HEK293 (cell line): ENCODE measurements around the gene SQSTM1.

Experiments used
- CTCF ChIA-PET: fragments of 350-600 bp; formaldehyde crosslinking; extraction: SDS; loops from one replicate; lab custom pipeline; 2021; ENCODE audit warnings: antibody characterized with exemption; lab: Yijun Ruan, JAX
- POLR2A ChIA-PET: fragments of 300-600 bp; formaldehyde crosslinking; extraction: SDS; loops from one replicate; lab custom pipeline; 2020; ENCODE audit warnings: antibody characterized with exemption, inconsistent platforms; lab: Yijun Ruan, JAX
- H3K27ac ChIP-seq: fragments of 200-500 bp; sonication (Bioruptor generic); 2 replicates; pipeline ENCODE4 v1.5.1; 2014; ENCODE audit warnings: low read depth, low read length, control low read depth, inconsistent platforms; ENCODE audit errors: extremely low read depth
- H3K36me3 ChIP-seq, 2 experiments: fragments of 200-500 bp in 1 of 2; sonication (Bioruptor generic) in 1 of 2; 1 replicate in 1 of 2; 2 replicates in 1 of 2; pipeline ENCODE4 v1.5.1; 2014 to 2017; ENCODE audit warnings: inconsistent platforms in 2 of 2, low read length in 2 of 2; ENCODE audit not compliant: control insufficient read depth in 2 of 2, insufficient read depth in 1 of 2
- H3K4me1 ChIP-seq: fragments of 200-500 bp; sonication (Bioruptor generic); 2 replicates; pipeline ENCODE4 v1.5.1; 2014; ENCODE audit warnings: mild to moderate bottlenecking, low read length, inconsistent platforms; ENCODE audit not compliant: control insufficient read depth, insufficient read depth
- H3K4me3 ChIP-seq: 2 replicates; pipeline ENCODE4 v1.5.1; 2011; ENCODE audit warnings: low read depth, mild to moderate bottlenecking, control low read depth, low read length, moderate library complexity
- H3K9me3 ChIP-seq: fragments of 200-500 bp; sonication (Bioruptor generic); 2 replicates; pipeline ENCODE4 v1.5.1; 2014; ENCODE audit warnings: low read depth, low read length, inconsistent platforms; ENCODE audit not compliant: control insufficient read depth, insufficient read depth
- KLF16 ChIP-seq: fragments of 450-650 bp; formaldehyde crosslinking; IDR thresholded peaks from 2 replicates; pipeline ENCODE4 v1.5.1; 2017; ENCODE audit warnings: missing biosample characterization, missing genetic modification characterization
- SCRT1 ChIP-seq: fragments of 450-650 bp; formaldehyde crosslinking; IDR thresholded peaks from 2 replicates; pipeline ENCODE4 v1.5.1; 2016; ENCODE audit warnings: missing biosample characterization, missing genetic modification characterization, borderline replicate concordance
- TCF7L2 ChIP-seq: IDR thresholded peaks from 2 replicates; pipeline ENCODE4 v1.6.1; 2011; ENCODE audit warnings: low read depth, mild to moderate bottlenecking, inconsistent platforms, low read length, moderate library complexity, borderline replicate concordance
- ZFP69B ChIP-seq: fragments of 450-650 bp; formaldehyde crosslinking; IDR thresholded peaks from 2 replicates; pipeline ENCODE4 v1.5.1; 2016; ENCODE audit warnings: missing biosample characterization, missing genetic modification characterization
- ZNF214 ChIP-seq: fragments of 450-650 bp; formaldehyde crosslinking; IDR thresholded peaks from 2 replicates; pipeline ENCODE4 v1.5.1; 2017; ENCODE audit warnings: missing biosample characterization, mild to moderate bottlenecking, missing genetic modification characterization, borderline replicate concordance
- ZNF324 ChIP-seq: fragments of 450-650 bp; formaldehyde crosslinking; IDR thresholded peaks from 2 replicates; pipeline ENCODE4 v1.5.1; 2016; ENCODE audit warnings: missing biosample characterization, missing genetic modification characterization
- ZNF350 ChIP-seq: fragments of 450-650 bp; formaldehyde crosslinking; IDR thresholded peaks from 2 replicates; pipeline ENCODE4 v1.5.0; 2017; ENCODE audit warnings: missing biosample characterization, mild to moderate bottlenecking, missing genetic modification characterization
- ZNF366 ChIP-seq: fragments of 450-650 bp; formaldehyde crosslinking; conservative IDR thresholded peaks from 2 replicates; pipeline ENCODE4 v1.5.1; 2016; ENCODE audit warnings: missing biosample characterization, missing genetic modification characterization
- ZNF626 ChIP-seq: fragments of 450-650 bp; sonication (Bioruptor Pico); formaldehyde crosslinking; IDR thresholded peaks from 2 replicates; pipeline ENCODE4 v1.5.1; 2018; ENCODE audit warnings: missing biosample characterization, missing genetic modification characterization, inconsistent platforms
- ZNF837 ChIP-seq: fragments of 450-650 bp; formaldehyde crosslinking; IDR thresholded peaks from 2 replicates; pipeline ENCODE4 v1.5.1; 2016; ENCODE audit warnings: missing biosample characterization, missing genetic modification characterization
- ZSCAN23 ChIP-seq: fragments of 450-650 bp; formaldehyde crosslinking; IDR thresholded peaks from 2 replicates; pipeline ENCODE4 v1.5.1; 2016; ENCODE audit warnings: missing biosample characterization, missing genetic modification characterization
- TF ChIP-seq, protein P1 (sequence below): fragments of 450-650 bp; formaldehyde crosslinking; conservative IDR thresholded peaks from 2 replicates; pipeline ENCODE4 v1.5.1; 2016; ENCODE audit warnings: low read depth, missing biosample characterization, missing genetic modification characterization
- TF ChIP-seq, protein P2 (sequence below): fragments of 450-650 bp; formaldehyde crosslinking; IDR thresholded peaks from 2 replicates; pipeline ENCODE4 v1.5.1; 2016; ENCODE audit warnings: missing biosample characterization, missing genetic modification characterization
- TF ChIP-seq, protein P3 (sequence below): fragments of 450-650 bp; formaldehyde crosslinking; IDR thresholded peaks from 2 replicates; pipeline ENCODE4 v1.5.1; 2017; ENCODE audit warnings: missing biosample characterization, missing genetic modification characterization
- TF ChIP-seq, protein P4 (sequence below): fragments of 450-650 bp; formaldehyde crosslinking; IDR thresholded peaks from 2 replicates; pipeline ENCODE4 v1.5.0; 2017; ENCODE audit warnings: missing biosample characterization, missing genetic modification characterization, borderline replicate concordance

The SQSTM1 gene

DNA sequence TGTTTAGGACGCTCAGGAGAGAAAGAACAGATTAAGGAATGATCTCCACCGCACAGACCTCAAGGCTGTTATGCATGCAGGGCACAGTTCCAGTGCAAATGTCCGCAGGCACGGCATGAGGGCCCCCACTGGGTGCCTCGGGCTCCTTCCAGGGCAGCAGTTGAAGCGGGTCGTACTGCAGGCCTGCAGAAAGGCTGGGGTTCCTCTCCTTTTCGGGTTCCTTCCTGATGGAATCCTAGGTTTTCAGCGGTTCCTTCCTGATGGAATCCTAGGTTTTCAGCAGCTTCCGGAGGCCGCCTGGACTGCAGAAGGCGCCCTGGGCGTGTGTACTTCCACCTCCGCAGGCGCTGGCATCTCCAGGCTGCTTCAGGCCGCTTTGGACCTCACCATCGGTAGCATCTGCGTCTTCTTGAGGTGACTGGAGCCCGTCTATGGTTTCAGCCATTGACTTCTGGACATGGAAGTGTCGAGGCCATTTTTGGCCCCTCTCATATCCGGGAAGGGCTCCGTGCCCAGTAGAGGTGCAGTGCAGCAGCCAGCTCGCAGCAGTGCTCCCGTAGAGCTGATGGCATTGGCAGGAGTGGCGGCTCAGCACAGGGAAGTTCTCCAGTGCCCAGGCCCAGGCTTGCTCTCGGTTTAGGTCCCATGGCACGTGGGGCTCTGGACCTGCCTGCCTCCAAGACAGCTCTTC, 8.4 kb upstream of the SQSTM1 start (continued):
- no peak for TF ChIP-seq SCRT1 (tag by site-specific recombination)

DNA sequence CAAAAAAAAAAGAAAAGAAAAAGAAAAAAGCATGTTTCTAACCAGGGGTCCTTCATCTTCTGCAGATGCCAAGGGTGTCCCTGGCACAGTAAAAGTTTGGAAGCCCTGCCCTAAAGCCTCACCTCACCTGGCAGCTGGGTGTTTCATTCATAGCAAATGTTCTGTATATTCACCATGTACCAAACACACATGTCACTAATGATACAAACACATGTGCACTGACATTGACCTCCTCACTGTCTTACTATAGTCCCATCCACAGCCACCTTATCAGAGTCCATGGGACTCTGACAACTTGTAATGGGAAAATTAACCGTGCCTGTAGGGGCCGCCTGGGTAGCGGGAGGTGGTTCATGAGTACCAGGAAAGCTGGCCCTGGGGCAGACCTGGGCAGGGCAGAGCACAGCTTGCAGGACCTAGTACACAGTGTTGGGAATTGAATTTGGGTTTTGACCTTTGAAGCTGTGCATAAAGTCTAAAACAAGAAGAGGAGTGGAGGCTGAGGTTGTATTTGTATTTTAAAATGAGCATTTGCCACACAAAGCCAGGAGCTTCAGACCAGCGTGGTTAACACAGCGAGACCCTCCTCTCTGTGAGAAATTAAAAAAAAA, 7.6 kb upstream of the SQSTM1 start:
- TF ChIP-seq, protein P1, sequence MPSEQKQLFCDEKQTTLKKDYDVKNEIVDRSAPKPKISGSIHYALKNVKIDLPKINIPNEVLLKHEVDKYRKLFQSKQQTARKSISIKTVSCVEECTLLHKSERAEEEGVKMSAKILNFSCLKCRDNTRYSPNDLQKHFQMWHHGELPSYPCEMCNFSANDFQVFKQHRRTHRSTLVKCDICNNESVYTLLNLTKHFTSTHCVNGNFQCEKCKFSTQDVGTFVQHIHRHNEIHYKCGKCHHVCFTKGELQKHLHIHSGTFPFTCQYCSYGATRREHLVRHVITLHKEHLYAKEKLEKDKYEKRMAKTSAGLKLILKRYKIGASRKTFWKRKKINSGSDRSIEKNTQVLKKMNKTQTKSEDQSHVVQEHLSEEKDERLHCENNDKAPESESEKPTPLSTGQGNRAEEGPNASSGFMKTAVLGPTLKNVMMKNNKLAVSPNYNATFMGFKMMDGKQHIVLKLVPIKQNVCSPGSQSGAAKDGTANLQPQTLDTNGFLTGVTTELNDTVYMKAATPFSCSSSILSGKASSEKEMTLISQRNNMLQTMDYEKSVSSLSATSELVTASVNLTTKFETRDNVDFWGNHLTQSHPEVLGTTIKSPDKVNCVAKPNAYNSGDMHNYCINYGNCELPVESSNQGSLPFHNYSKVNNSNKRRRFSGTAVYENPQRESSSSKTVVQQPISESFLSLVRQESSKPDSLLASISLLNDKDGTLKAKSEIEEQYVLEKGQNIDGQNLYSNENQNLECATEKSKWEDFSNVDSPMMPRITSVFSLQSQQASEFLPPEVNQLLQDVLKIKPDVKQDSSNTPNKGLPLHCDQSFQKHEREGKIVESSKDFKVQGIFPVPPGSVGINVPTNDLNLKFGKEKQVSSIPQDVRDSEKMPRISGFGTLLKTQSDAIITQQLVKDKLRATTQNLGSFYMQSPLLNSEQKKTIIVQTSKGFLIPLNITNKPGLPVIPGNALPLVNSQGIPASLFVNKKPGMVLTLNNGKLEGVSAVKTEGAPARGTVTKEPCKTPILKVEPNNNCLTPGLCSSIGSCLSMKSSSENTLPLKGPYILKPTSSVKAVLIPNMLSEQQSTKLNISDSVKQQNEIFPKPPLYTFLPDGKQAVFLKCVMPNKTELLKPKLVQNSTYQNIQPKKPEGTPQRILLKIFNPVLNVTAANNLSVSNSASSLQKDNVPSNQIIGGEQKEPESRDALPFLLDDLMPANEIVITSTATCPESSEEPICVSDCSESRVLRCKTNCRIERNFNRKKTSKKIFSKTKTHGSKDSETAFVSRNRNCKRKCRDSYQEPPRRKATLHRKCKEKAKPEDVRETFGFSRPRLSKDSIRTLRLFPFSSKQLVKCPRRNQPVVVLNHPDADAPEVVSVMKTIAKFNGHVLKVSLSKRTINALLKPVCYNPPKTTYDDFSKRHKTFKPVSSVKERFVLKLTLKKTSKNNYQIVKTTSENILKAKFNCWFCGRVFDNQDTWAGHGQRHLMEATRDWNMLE = no peak
- TF ChIP-seq ZNF324 (tag by site-specific recombination) (no peak), TCF7L2 (no peak), ZNF214 (tag by site-specific recombination) (no peak), ZNF837 (tag by site-specific recombination) (no peak), ZNF366 (tag by site-specific recombination) (no peak), KLF16 (tag by site-specific recombination) (no peak)
- TF ChIP-seq, protein P2, sequence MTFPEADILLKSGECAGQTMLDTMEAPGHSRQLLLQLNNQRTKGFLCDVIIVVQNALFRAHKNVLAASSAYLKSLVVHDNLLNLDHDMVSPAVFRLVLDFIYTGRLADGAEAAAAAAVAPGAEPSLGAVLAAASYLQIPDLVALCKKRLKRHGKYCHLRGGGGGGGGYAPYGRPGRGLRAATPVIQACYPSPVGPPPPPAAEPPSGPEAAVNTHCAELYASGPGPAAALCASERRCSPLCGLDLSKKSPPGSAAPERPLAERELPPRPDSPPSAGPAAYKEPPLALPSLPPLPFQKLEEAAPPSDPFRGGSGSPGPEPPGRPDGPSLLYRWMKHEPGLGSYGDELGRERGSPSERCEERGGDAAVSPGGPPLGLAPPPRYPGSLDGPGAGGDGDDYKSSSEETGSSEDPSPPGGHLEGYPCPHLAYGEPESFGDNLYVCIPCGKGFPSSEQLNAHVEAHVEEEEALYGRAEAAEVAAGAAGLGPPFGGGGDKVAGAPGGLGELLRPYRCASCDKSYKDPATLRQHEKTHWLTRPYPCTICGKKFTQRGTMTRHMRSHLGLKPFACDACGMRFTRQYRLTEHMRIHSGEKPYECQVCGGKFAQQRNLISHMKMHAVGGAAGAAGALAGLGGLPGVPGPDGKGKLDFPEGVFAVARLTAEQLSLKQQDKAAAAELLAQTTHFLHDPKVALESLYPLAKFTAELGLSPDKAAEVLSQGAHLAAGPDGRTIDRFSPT (tag by site-specific recombination) = no peak
- ChIA-PET POLR2A (no interaction called here), CTCF (interaction anchor here (0.8 kb wide), 1 partner anchor 50 kb away, joined by 5 read pairs; no protein-coding TSS in a partner anchor)
- no peak overlapping the region for H3K27ac ChIP-seq
- H3K9me3 ChIP-seq = no peaks in the 10 kb centered on the region
- H3K4me3 ChIP-seq = no peak overlapping the region
- peaks cover 5 to 47% of the 10 kb centered on the region in 2 experiments; a peak in 2 of 3 replicates for H3K36me3 ChIP-seq
- H3K4me1 ChIP-seq = no peaks in the 10 kb centered on the region

DNA sequence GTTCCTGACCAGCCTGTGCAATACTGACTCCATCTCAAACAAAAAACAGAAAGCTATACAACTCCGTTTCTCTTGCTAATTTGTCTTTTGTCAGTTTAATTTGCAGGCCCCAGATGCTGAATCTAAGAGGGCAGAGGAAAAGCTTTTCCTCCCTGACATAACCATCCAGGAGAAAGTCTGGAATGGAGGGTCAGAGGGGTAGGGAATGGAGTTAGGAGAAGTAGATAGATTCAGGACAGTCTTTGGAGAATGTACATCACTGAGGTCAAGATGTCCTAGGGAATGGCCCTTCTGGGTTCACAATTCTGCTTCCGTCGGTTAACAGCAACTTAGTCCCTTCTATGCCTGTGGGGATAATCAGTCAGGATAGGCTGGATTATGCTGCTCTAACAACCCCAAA, 6.6 kb upstream of the SQSTM1 start:
- CTCF ChIA-PET = interaction anchor here (0.8 kb wide), 1 partner anchor 51 kb away, joined by 5 read pairs; no protein-coding TSS in a partner anchor

More for the DNA sequence above, 6.6 kb upstream of the SQSTM1 start:
- H3K4me1 ChIP-seq = peaks cover 2% of the 10 kb centered on the region; the same call in 1 of the 2 replicates
- POLR2A ChIA-PET = no interaction called here
- H3K36me3 ChIP-seq = peaks cover 5 to 47% of the 10 kb centered on the region in 2 experiments; a peak in 2 of 3 replicates
- no peak overlapping the region for H3K27ac ChIP-seq
- H3K9me3 ChIP-seq = no peaks in the 10 kb centered on the region
- no peak overlapping the region for H3K4me3 ChIP-seq
- TF ChIP-seq ZNF626 = no peak
- TF ChIP-seq, protein P3, sequence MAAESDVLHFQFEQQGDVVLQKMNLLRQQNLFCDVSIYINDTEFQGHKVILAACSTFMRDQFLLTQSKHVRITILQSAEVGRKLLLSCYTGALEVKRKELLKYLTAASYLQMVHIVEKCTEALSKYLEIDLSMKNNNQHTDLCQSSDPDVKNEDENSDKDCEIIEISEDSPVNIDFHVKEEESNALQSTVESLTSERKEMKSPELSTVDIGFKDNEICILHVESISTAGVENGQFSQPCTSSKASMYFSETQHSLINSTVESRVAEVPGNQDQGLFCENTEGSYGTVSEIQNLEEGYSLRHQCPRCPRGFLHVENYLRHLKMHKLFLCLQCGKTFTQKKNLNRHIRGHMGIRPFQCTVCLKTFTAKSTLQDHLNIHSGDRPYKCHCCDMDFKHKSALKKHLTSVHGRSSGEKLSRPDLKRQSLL (tag by site-specific recombination) = no peak
- TF ChIP-seq, protein P4, sequence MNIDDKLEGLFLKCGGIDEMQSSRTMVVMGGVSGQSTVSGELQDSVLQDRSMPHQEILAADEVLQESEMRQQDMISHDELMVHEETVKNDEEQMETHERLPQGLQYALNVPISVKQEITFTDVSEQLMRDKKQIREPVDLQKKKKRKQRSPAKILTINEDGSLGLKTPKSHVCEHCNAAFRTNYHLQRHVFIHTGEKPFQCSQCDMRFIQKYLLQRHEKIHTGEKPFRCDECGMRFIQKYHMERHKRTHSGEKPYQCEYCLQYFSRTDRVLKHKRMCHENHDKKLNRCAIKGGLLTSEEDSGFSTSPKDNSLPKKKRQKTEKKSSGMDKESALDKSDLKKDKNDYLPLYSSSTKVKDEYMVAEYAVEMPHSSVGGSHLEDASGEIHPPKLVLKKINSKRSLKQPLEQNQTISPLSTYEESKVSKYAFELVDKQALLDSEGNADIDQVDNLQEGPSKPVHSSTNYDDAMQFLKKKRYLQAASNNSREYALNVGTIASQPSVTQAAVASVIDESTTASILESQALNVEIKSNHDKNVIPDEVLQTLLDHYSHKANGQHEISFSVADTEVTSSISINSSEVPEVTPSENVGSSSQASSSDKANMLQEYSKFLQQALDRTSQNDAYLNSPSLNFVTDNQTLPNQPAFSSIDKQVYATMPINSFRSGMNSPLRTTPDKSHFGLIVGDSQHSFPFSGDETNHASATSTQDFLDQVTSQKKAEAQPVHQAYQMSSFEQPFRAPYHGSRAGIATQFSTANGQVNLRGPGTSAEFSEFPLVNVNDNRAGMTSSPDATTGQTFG (tag by site-specific recombination) = no peak
- no peak for TF ChIP-seq ZSCAN23 (tag by site-specific recombination)
- no peak for TF ChIP-seq ZFP69B (tag by site-specific recombination)
- no peak for TF ChIP-seq ZNF350 (tag by site-specific recombination)
